Heart left ventricle (tissue), 13 donors: ENCODE results near the gene JPH2.

Experiments used
- POLR2A ChIP-seq, 2 donors: fragments of 450-650 bp; IDR thresholded peaks; one replicate each; pipeline ENCODE4 v1.6.1; 2017; ENCODE audit warnings: antibody characterized with exemption in 2 of 2, mild to moderate bottlenecking in 2 of 2, moderate library complexity in 2 of 2
- TF ChIP-seq, protein P1 (sequence below), 12 donors: fragments of 200-600 bp; sonication (generic) in 4 of 12; IDR thresholded peaks; one replicate each; pipeline versions ENCODE4 v1.5.0 to v1.8.0; 2018 to 2022; ENCODE audit warnings: antibody characterized with exemption in 12 of 12, mild to moderate bottlenecking in 5 of 12
- donor health status: ischemic (EF 13 %, LVEDD 7.1; RV severe dilation, severe dysfunction).
- donor health status: DM: no; HTN: yes; CAD: no.
- donor health status: DM: no; HTN: no; CAD: no.
- donor health status: ischemic (EF 25% LVEDD 6.9; RV normal size, moderate dysfunction).
- donor health status: ischemic (EF 25% LVEDD 5.7; RV mildly dilated, moderate dysfunction).
- donor health status: ischemic (EF 35%, LVEDD 5.7; RV mildly dilated, moderate dysfunction).
- donor health status: nonischemic (EF 11% LVEDD 7.7; RV severe dilation, severe dysfunction).
- donor health status: DM: yes; HTN: yes; CAD: no.
- donor health status: PGD.
- donor health status: ischemic (EF 29% LVEDD 5.4; RV normal size, mild dysfunction).
- donor health status: nonischemic (EF 23%, LVEDD 6.1; RV moderate dilation, normal function).

GRCh38 chr20:44091026-44091425 lies 96.0 kb downstream of the JPH2 start:
- TF ChIP-seq, protein P1, sequence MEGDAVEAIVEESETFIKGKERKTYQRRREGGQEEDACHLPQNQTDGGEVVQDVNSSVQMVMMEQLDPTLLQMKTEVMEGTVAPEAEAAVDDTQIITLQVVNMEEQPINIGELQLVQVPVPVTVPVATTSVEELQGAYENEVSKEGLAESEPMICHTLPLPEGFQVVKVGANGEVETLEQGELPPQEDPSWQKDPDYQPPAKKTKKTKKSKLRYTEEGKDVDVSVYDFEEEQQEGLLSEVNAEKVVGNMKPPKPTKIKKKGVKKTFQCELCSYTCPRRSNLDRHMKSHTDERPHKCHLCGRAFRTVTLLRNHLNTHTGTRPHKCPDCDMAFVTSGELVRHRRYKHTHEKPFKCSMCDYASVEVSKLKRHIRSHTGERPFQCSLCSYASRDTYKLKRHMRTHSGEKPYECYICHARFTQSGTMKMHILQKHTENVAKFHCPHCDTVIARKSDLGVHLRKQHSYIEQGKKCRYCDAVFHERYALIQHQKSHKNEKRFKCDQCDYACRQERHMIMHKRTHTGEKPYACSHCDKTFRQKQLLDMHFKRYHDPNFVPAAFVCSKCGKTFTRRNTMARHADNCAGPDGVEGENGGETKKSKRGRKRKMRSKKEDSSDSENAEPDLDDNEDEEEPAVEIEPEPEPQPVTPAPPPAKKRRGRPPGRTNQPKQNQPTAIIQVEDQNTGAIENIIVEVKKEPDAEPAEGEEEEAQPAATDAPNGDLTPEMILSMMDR (IDR thresholded peaks at IDR 0.05): no peak
- TF ChIP-seq POLR2A (IDR thresholded peaks at IDR 0.05): no peak
